Middle frontal gyrus (tissue), 1 donor: ENCODE measurements around the gene SERTM1.

Source experiments
- DNase-seq: peaks from one replicate; pipeline ENCODE4 v3.0.0-alpha.2; 2015; ENCODE audit warnings: low spot score; ENCODE audit errors: extremely low spot score

The SERTM1 gene

GRCh38 chr13:36710396-36710795 is 36.6 kb downstream of the SERTM1 start:
- no peak for DNase-seq

- no peak for DNase-seq
Measured at GRCh38 chr13:36712290-36712689, 38.5 kb downstream of the SERTM1 start.

GRCh38 chr13:36712770-36713169 is 39.0 kb downstream of the SERTM1 start:
- DNase-seq = no peak

- no peak for DNase-seq
Measured at GRCh38 chr13:36713887-36714286, 40.1 kb downstream of the SERTM1 start.

- no peak for DNase-seq
Measured at GRCh38 chr13:36715841-36716240, 42.0 kb downstream of the SERTM1 start.

- no peak for DNase-seq
Measured at GRCh38 chr13:36717017-36717416, 43.2 kb downstream of the SERTM1 start.

- DNase-seq = no peak
Measured at GRCh38 chr13:36717966-36718545, 44.2 kb downstream of the SERTM1 start.

- no peak for DNase-seq
Measured at GRCh38 chr13:36718686-36719085, 44.9 kb downstream of the SERTM1 start.

- no peak for DNase-seq
Measured at GRCh38 chr13:36724141-36724540, 50.3 kb downstream of the SERTM1 start.

GRCh38 chr13:36725936-36726335 is 52.1 kb downstream of the SERTM1 start:
- no peak for DNase-seq

- no peak for DNase-seq
Measured at GRCh38 chr13:36728006-36728405, 54.2 kb downstream of the SERTM1 start.

- peak; percentile 44 for DNase-seq
Measured at GRCh38 chr13:36736119-36736726, 62.4 kb downstream of the SERTM1 start.

GRCh38 chr13:36737524-36738083 is 63.8 kb downstream of the SERTM1 start:
- DNase-seq = no peak

- DNase-seq = no peak
Measured at GRCh38 chr13:36745436-36745835, 71.6 kb downstream of the SERTM1 start.

- DNase-seq = no peak
Measured at GRCh38 chr13:36746051-36746450, 72.2 kb downstream of the SERTM1 start.
